HepG2 (cell line): Measurements from ENCODE around the gene KLHL30. TPM values are rescaled to one million over a fixed set of nuclear protein-coding genes. Genes with fewer than 3 reads are reported as not detected.

Source experiments
- DPF2 ChIP-seq: sonication (generic); formaldehyde crosslinking; IDR thresholded peaks from 2 replicates; pipeline ENCODE4 v1.4.0; 2020; ENCODE audit warnings: mild to moderate bottlenecking, low read depth, missing genetic modification reagents, borderline replicate concordance
- ETV6 ChIP-seq: sonication (generic); formaldehyde crosslinking; conservative IDR thresholded peaks from 2 replicates; pipeline ENCODE4 v1.4.0; 2020; ENCODE audit warnings: missing genetic modification reagents
- NFIB ChIP-seq: sonication (generic); formaldehyde crosslinking; IDR thresholded peaks from 2 replicates; pipeline ENCODE4 v1.9.0; 2021; ENCODE audit warnings: missing genetic modification reagents, mild to moderate bottlenecking, borderline replicate concordance
- NFKB2 ChIP-seq: sonication (generic); formaldehyde crosslinking; IDR thresholded peaks from 2 replicates; pipeline ENCODE4 v1.4.0; 2020; ENCODE audit warnings: missing genetic modification reagents, borderline replicate concordance
- NRL ChIP-seq: sonication (generic); formaldehyde crosslinking; IDR thresholded peaks from 2 replicates; pipeline ENCODE4 v1.5.0; 2020; ENCODE audit warnings: missing genetic modification reagents, mild to moderate bottlenecking, moderate library complexity, borderline replicate concordance
- PHF21A ChIP-seq: sonication (generic); formaldehyde crosslinking; IDR thresholded peaks from 2 replicates; pipeline ENCODE4 v1.5.0; 2020; ENCODE audit warnings: mild to moderate bottlenecking, missing genetic modification reagents
- RFXAP ChIP-seq: sonication (generic); formaldehyde crosslinking; IDR thresholded peaks from 2 replicates; pipeline ENCODE4 v1.4.0; 2020; ENCODE audit warnings: missing genetic modification reagents, borderline replicate concordance
- RXRA ChIP-seq: sonication (generic); formaldehyde crosslinking; IDR thresholded peaks from 2 replicates; pipeline ENCODE4 v1.5.1; 2020; ENCODE audit warnings: missing genetic modification reagents
- SIX4 ChIP-seq: sonication (generic); formaldehyde crosslinking; IDR thresholded peaks from 2 replicates; pipeline ENCODE4 v1.4.0; 2020; ENCODE audit warnings: missing genetic modification reagents
- ZNF574 ChIP-seq: sonication (generic); formaldehyde crosslinking; IDR thresholded peaks from 2 replicates; pipeline ENCODE4 v1.4.0; 2020; ENCODE audit warnings: missing genetic modification reagents
- polyA plus RNA-seq, 8 experiments: library from polyadenylated mRNA; depleted of rRNA in 3 of 8; stranded (reverse) in 7 of 8; unstranded in 1 of 8; fragments of >200 nt; fragmentation: Illumina TruSeq in 4 of 8; extraction: Trizol in 4 of 8; gene quantifications; 2 replicates each; pipeline versions ENCODE4 v1.2.1 to v1.2.3, GENCODE V29; 2011 to 2016; ENCODE audit warnings: low read depth in 4 of 8, missing spikeins in 1 of 8, mixed read lengths in 1 of 8; ENCODE audit not compliant: insufficient read depth in 1 of 8
- total RNA-seq, 5 experiments: library from RNA; depleted of rRNA; stranded (reverse); fragments of >200 nt; fragmentation: Illumina TruSeq; extraction: Trizol; gene quantifications; 2 replicates each; pipeline ENCODE4 v1.2.3, GENCODE V29; 2016; ENCODE audit warnings: low read depth in 1 of 5
- TF ChIP-seq, protein P1 (sequence below): sonication (generic); IDR thresholded peaks from 2 replicates; pipeline ENCODE4 v1.6.1; 2016; ENCODE audit warnings: low read depth, borderline replicate concordance
- TF ChIP-seq, protein P2 (sequence below): sonication (generic); formaldehyde crosslinking; IDR thresholded peaks from 2 replicates; pipeline ENCODE4 v1.5.0; 2020; ENCODE audit warnings: missing genetic modification reagents, mild to moderate bottlenecking, borderline replicate concordance

Gene KLHL30
- total and polyA plus RNA-seq, 2 of the 13 experiments (the other 11 are each of a cell fraction or from before 2014, with no cell fraction given) = 0.05 TPM; not detected in 1

DNA sequence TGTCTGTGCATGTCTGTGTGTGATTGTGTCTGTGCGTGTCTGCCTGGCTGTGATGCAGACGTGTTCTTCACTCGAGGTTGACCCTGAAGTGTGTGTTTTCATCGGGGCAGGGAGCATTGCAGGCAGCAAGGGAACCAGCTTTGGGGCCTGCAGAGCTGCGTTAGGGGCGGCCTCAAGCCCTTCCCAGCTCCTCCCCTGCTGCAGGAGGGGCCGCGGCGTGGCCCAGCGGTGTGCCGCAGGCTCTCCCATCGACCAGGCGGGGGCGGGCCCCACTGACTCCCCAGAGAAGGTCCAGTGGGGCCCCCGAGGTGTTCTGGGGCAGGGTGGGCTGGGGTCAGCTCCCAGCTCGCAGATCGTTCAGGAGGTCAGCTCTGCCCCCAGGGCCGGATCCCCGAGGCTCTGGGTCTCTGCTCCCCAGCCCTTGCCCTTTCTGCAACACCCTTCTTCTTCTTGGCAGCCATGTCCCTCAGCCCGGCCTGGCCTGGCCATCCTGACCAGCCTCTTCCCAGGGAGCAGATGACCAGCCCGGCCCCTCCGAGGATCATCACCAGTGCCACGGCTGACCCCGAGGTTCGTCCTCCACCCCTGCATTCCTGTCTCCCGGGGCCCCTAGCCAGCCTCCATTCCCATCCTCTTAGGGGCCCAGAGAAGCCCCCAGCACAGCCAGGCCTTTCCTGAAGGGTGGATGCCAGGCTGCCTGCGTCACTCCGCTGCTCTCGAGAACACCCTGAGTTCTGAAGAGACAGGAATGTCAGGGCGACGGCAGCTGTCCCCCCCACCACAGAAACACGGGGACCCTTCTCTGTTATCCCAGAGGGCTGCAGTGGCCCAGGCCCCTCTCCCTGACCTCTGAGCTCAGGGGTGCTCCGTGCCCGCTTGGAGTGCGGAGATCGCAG is 11.1 kb upstream of the KLHL30 start (continued):
- no peak for TF ChIP-seq ETV6 (CRISPR knock-in tag)
- no peak for TF ChIP-seq PHF21A (CRISPR knock-in tag)
- TF ChIP-seq RFXAP = no peak
- TF ChIP-seq ZNF574 (CRISPR knock-in tag) = 0 out of 2 replicates have a peak, but pooled peaks have one; percentile 43
- TF ChIP-seq, protein P1, sequence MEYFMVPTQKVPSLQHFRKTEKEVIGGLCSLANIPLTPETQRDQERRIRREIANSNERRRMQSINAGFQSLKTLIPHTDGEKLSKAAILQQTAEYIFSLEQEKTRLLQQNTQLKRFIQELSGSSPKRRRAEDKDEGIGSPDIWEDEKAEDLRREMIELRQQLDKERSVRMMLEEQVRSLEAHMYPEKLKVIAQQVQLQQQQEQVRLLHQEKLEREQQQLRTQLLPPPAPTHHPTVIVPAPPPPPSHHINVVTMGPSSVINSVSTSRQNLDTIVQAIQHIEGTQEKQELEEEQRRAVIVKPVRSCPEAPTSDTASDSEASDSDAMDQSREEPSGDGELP = peak; percentile 17; the same call in 1 of the 2 replicates
- TF ChIP-seq NFIB = no peak
- TF ChIP-seq NFKB2 (CRISPR knock-in tag) = 0 out of 2 replicates have a peak, but pooled peaks have one; percentile 58
- no peak for TF ChIP-seq SIX4
- TF ChIP-seq, protein P2, sequence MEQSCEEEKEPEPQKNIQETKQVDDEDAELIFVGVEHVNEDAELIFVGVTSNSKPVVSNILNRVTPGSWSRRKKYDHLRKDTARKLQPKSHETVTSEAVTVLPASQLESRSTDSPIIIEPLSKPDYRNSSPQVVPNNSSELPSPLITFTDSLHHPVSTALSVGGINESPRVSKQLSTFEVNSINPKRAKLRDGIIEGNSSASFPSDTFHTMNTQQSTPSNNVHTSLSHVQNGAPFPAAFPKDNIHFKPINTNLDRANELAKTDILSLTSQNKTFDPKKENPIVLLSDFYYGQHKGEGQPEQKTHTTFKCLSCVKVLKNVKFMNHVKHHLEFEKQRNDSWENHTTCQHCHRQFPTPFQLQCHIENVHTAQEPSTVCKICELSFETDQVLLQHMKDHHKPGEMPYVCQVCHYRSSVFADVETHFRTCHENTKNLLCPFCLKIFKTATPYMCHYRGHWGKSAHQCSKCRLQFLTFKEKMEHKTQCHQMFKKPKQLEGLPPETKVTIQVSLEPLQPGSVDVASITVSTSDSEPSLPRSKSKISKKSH (CRISPR knock-in tag) = no peak
- no peak for TF ChIP-seq NRL
- TF ChIP-seq DPF2 (CRISPR knock-in tag) = no peak
- no peak for TF ChIP-seq RXRA (CRISPR knock-in tag)
- TF ChIP-seq, all 625 proteins: peak for 45
